Right lobe of liver (tissue), 6 donors: ENCODE results near the gene NOXRED1. TPM values are rescaled to one million over a fixed set of nuclear protein-coding genes. Genes with fewer than 3 reads are reported as not detected.

Source experiments
- ATAC-seq, 4 donors: fragments of 200-7000 bp; cut with Tn5 transposase; one replicate each; pipeline ENCODE4 v1.9.1; 2020; ENCODE audit warnings: mild to moderate bottlenecking in 4 of 4, moderate library complexity in 4 of 4
- DNase-seq, 3 donors: peaks; one replicate each; pipeline ENCODE4 v3.0.0-alpha.2; 2020
- H3K27ac ChIP-seq, 3 donors: fragments of 200-600 bp; one replicate each; pipeline ENCODE4 v1.8.0; 2022
- H3K27me3 ChIP-seq, 2 donors: fragments of 200-600 bp; one replicate each; pipeline ENCODE4 v1.8.0; 2022
- H3K36me3 ChIP-seq, 4 donors: fragments of 200-600 bp; sonication (generic) in 1 of 4; one replicate each; pipeline versions ENCODE4 v1.5.1 to v1.8.0; 2017 to 2022; ENCODE audit warnings: control low read depth in 1 of 4
- H3K4me1 ChIP-seq, 4 donors: fragments of 200-600 bp; sonication (generic) in 1 of 4; one replicate each; pipeline versions ENCODE4 v1.5.1 to v1.8.0; 2017 to 2022; ENCODE audit warnings: control low read depth in 1 of 4
- H3K4me3 ChIP-seq, 3 donors: fragments of 200-600 bp; one replicate each; pipeline ENCODE4 v1.8.0; 2022
- H3K9me3 ChIP-seq, 4 donors: fragments of 200-600 bp; sonication (generic) in 1 of 4; one replicate each; pipeline versions ENCODE4 v1.5.1 to v1.8.0; 2017 to 2022; ENCODE audit warnings: control low read depth in 1 of 4
- POLR2A ChIP-seq: fragments of 450-650 bp; IDR thresholded peaks from one replicate; pipeline ENCODE4 v1.6.1; 2017; ENCODE audit warnings: antibody characterized with exemption, mild to moderate bottlenecking
- WGBS: methylation state at CpG from one replicate; pipeline ENCODE4 v1.1.6; 2018; ENCODE audit warnings: low coverage, low lambda C conversion rate; ENCODE audit not compliant: insufficient coverage; ENCODE audit errors: missing lambda C conversion rate; 5-methylcytosine and 5-hydroxymethylcytosine counted together
- intact Hi-C, 2 donors: fragments of 100-400 bp; cut with DNase I; formaldehyde crosslinking; loops; one replicate each; pipeline versions ENCODE4 v1.11.2 to v1.14.1; 2022
- small RNA-seq, 2 experiments: library from RNA; depleted of rRNA; stranded (forward); fragments of <200 nt; gene quantifications; one replicate each; pipeline ENCODE3, GENCODE V24; 2016
- total RNA-seq, 6 experiments: library from RNA; depleted of rRNA in 2 of 6; stranded (reverse); fragments of >200 nt in 2 of 6; fragmentation: NEBNext Ultra II Directional in 3 of 6; extraction: Animal tissue kit (Norgen Biotek cat#: 25700) in 3 of 6; gene quantifications; one replicate each; pipeline versions ENCODE4 v1.1.0 to v1.2.4, GENCODE V29; 2016 to 2023
- TF ChIP-seq, protein P1 (sequence below), 4 donors: fragments of 200-600 bp in 3 of 4; fragments of 450-650 bp in 1 of 4; IDR thresholded peaks; one replicate each; pipeline versions ENCODE4 v1.5.1 to v1.8.0; 2016 to 2022; ENCODE audit warnings: antibody characterized with exemption in 4 of 4, mild to moderate bottlenecking in 2 of 4
- donor health status: DM: no; HTN: yes; CAD: no.
- donor health status: DM: no; HTN: no; CAD: no.
- donor health status: DM: no; HTN: no; CAD: no.
- donor health status: DM: no; HTN: yes; CAD: no.
- donor health status: DM: no; HTN: yes; CAD: no.

NOXRED1 gene
- total RNA-seq, 6 experiments from 2014 or later: 0.20 to 0.47 (median 0.37) TPM; not detected in 2

- no peak for ATAC-seq
- intact Hi-C loops: no loop called here
- H3K9me3 ChIP-seq: no peaks in the 10 kb centered on the region
These were observed 76.8 kb downstream of the NOXRED1 start for GRCh38 chr14:77346495-77346894.

GRCh38 chr14:77344377-77344996 is 78.8 kb downstream of the NOXRED1 start:
- no peak for ATAC-seq
- no peak for TF ChIP-seq POLR2A
- TF ChIP-seq, protein P1, sequence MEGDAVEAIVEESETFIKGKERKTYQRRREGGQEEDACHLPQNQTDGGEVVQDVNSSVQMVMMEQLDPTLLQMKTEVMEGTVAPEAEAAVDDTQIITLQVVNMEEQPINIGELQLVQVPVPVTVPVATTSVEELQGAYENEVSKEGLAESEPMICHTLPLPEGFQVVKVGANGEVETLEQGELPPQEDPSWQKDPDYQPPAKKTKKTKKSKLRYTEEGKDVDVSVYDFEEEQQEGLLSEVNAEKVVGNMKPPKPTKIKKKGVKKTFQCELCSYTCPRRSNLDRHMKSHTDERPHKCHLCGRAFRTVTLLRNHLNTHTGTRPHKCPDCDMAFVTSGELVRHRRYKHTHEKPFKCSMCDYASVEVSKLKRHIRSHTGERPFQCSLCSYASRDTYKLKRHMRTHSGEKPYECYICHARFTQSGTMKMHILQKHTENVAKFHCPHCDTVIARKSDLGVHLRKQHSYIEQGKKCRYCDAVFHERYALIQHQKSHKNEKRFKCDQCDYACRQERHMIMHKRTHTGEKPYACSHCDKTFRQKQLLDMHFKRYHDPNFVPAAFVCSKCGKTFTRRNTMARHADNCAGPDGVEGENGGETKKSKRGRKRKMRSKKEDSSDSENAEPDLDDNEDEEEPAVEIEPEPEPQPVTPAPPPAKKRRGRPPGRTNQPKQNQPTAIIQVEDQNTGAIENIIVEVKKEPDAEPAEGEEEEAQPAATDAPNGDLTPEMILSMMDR (IDR thresholded peaks at IDR 0.05): no peak

More at GRCh38 chr14:77346495-77346894, 76.8 kb downstream of the NOXRED1 start:
- 57% methylated on average over 2 of the region's 2 CpGs for WGBS
- H3K27ac ChIP-seq: no peak overlapping the region
- TF ChIP-seq, protein P1 (IDR thresholded peaks at IDR 0.05): no peak
- no peak for TF ChIP-seq POLR2A
- no peak overlapping the region for H3K4me3 ChIP-seq
- no peaks in the 10 kb centered on the region for H3K27me3 ChIP-seq
- peaks cover 0 to 9% (median 0%) of the 10 kb centered on the region in 4 donors for H3K36me3 ChIP-seq
- DNase-seq: no peak
- no peaks in the 10 kb centered on the region for H3K4me1 ChIP-seq

More at GRCh38 chr14:77344377-77344996, 78.8 kb downstream of the NOXRED1 start:
- H3K9me3 ChIP-seq: no peaks in the 10 kb centered on the region
- H3K4me3 ChIP-seq: no peak overlapping the region
- 74% methylated on average over 3 of the region's 3 CpGs for WGBS
- no peak overlapping the region for H3K27ac ChIP-seq
- no peaks in the 10 kb centered on the region for H3K4me1 ChIP-seq
- intact Hi-C loops: no loop called here
- H3K27me3 ChIP-seq: no peaks in the 10 kb centered on the region
- DNase-seq: no peak
- peaks cover 0 to 12% (median 0%) of the 10 kb centered on the region in 4 donors for H3K36me3 ChIP-seq

Small RNAs within 50 kb of the gene (small RNA-seq; reads per million reads assigned to genes)
- 0 to 0.13 reads per million in 2 experiments for gene RF00404

Other genes with a start within 250 kb of the NOXRED1 start
- gene TMEM63C, start 241.7 kb downstream of the NOXRED1 start, total RNA-seq: under 1 TPM in 4 of 6 experiments, not detected in 2; 0.07 to 0.82 (median 0.15) TPM
- not detected for gene NGB, start 152.3 kb downstream of the NOXRED1 start, total RNA-seq
- 10 to 100 TPM in 5 of 6 experiments, 1 to 10 TPM in 1; 5.5 to 15.9 (median 12.9) TPM for gene POMT2, start 102.6 kb downstream of the NOXRED1 start, total RNA-seq
- 100 to 1,000 TPM in 1 of 6 experiments, 10 to 100 TPM in 5; 31.1 to 123 (median 50.0) TPM for gene GSTZ1, start 102.5 kb downstream of the NOXRED1 start, total RNA-seq
- 1 to 10 TPM; 2.5 to 4.4 (median 3.1) TPM for gene TMED8, start 46.4 kb downstream of the NOXRED1 start, total RNA-seq
- gene SAMD15, start 46.1 kb downstream of the NOXRED1 start, total RNA-seq: under 1 TPM in 4 of 6 experiments, not detected in 2; 0.12 to 0.42 (median 0.31) TPM
- 1 to 10 TPM; 7.2 to 9.9 (median 8.6) TPM for gene VIPAS39, start 34.1 kb upstream of the NOXRED1 start, total RNA-seq
- 100 to 1,000 TPM in 1 of 6 experiments, 10 to 100 TPM in 5; 40.6 to 114 (median 77.6) TPM for gene AHSA1, start 34.6 kb upstream of the NOXRED1 start, total RNA-seq
- gene ISM2, start 75.3 kb upstream of the NOXRED1 start, total RNA-seq: under 1 TPM in 1 of 6 experiments, not detected in 5; 0.37 TPM
- 10 to 100 TPM in 3 of 6 experiments, 1 to 10 TPM in 3; 5.9 to 16.4 (median 10.7) TPM for gene SPTLC2, start 193.1 kb upstream of the NOXRED1 start, total RNA-seq